SK-N-MC (cell line): Measurements from ENCODE around the gene RORC.
"Not testable (repeated sequence)": the region's sequence is repeated elsewhere in the genome, so short reads cannot be mapped to it uniquely, and the experiment has no call there.

Experiments used
- DNase-seq: peaks from one replicate; pipeline ENCODE4 v3.0.0-alpha.2; 2011; ENCODE audit warnings: low read depth, low spot score
- H3K27ac ChIP-seq: fragments of 200-600 bp; sonication (generic); 2 replicates; pipeline ENCODE4 v1.5.1; 2016; ENCODE audit warnings: mixed run types
- H3K36me3 ChIP-seq: fragments of 200-600 bp; sonication (generic); 2 replicates; pipeline ENCODE4 v1.6.1; 2017; ENCODE audit warnings: antibody characterized with exemption, low read length, mixed read lengths; ENCODE audit not compliant: insufficient read depth
- H3K4me3 ChIP-seq: fragments of 200-600 bp; sonication (generic); 2 replicates; pipeline ENCODE4 v1.5.1; 2016
- H3K9ac ChIP-seq: fragments of 200-600 bp; sonication (generic); 2 replicates; pipeline ENCODE4 v1.8.0; 2017; ENCODE audit warnings: mixed run types, mixed read lengths; ENCODE audit not compliant: insufficient read length
- H3K9me3 ChIP-seq: fragments of 200-600 bp; sonication (generic); 2 replicates; pipeline ENCODE4 v1.6.1; 2017; ENCODE audit warnings: low read depth, mild to moderate bottlenecking, antibody characterized with exemption, low read length, moderate library complexity, mixed read lengths
- EZH2 ChIP-seq: fragments of 200-600 bp; sonication (generic); IDR thresholded peaks from one replicate; pipeline ENCODE4 v1.6.1; 2017; ENCODE audit warnings: antibody characterized with exemption
- FOXP2 ChIP-seq: optimal IDR thresholded peaks from 2 replicates; pipeline ENCODE3; 2011; ENCODE audit warnings: mild to moderate bottlenecking, moderate library complexity; ENCODE audit not compliant: insufficient read depth; ENCODE audit errors: extremely low read length, control extremely low read depth
- POLR2AphosphoS5 ChIP-seq: IDR thresholded peaks from 2 replicates; pipeline ENCODE4 v1.6.1; 2012; ENCODE audit warnings: mild to moderate bottlenecking, low read depth, low read length, borderline replicate concordance

Gene RORC

GRCh38 chr1:151774256-151774922 lies 57.2 kb downstream of the RORC start:
- Histone ChIP-seq H3K9me3 (no peaks in the 10 kb centered on the region), H3K27ac (no peak overlapping the region), H3K9ac (no peak overlapping the region), H3K4me3 (no peak overlapping the region), H3K36me3 (no peaks in the 10 kb centered on the region)
- no peak for TF ChIP-seq FOXP2
- no peak for TF ChIP-seq EZH2
- no peak for TF ChIP-seq POLR2AphosphoS5
- DNase-seq = no peak

- TF ChIP-seq FOXP2 (no peak), EZH2 (no peak)
- no peaks in the 10 kb centered on the region for H3K36me3 ChIP-seq
- H3K9ac ChIP-seq = no peak overlapping the region
- DNase-seq = no peak
- no peak overlapping the region for H3K27ac ChIP-seq
- no peak overlapping the region for H3K4me3 ChIP-seq
- no peaks in the 10 kb centered on the region for H3K9me3 ChIP-seq
These were observed 57.9 kb downstream of the RORC start for GRCh38 chr1:151773702-151774101.

GRCh38 chr1:151769270-151769669 lies 62.3 kb downstream of the RORC start:
- not testable (repeated sequence) for H3K4me3 ChIP-seq, H3K27ac ChIP-seq, H3K9me3 ChIP-seq, H3K36me3 ChIP-seq, H3K9ac ChIP-seq, DNase-seq

DNA sequence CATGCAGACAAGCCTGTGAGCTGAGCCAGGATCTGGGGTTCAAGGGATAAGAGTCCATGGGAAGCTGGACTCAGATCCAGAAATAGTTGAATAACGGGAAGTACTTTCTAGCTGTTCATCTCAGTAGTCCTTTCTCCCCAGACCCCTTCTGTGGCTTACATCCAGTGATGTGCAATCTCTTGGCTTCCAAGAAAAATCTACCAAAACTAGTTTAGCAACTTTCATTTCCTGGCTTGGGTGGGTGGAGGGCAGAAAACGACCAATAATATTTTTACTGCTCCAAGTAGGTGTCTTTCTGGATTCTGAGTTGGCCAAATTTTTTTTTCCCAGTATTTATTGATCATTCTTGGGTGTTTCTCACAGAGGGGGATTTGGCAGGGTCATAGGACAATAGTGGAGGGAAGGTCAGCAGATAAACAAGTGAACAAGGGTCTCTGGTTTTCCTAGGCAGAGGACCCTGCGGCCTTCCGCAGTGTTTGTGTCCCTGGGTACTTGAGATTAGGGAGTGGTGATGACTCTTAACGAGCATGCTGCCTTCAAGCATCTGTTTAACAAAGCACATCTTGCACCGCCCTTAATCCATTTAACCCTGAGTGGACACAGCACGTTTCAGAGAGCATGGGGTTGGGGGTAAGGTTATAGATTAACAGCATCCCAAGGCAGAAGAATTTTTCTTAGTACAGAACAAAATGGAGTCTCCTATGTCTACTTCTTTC lies 63.1 kb downstream of the RORC start:
- not testable (repeated sequence) for DNase-seq, H3K4me3 ChIP-seq, H3K9ac ChIP-seq, H3K9me3 ChIP-seq, H3K36me3 ChIP-seq, H3K27ac ChIP-seq

- Histone ChIP-seq H3K9ac (peak overlapping the region; percentile 93), H3K4me3 (peak overlapping the region; percentile 93), H3K9me3 (no peaks in the 10 kb centered on the region), H3K27ac (0 out of 2 replicates have a peak overlapping the region, but pooled peaks have one; percentile 51), H3K36me3 (peaks cover 30% of the 10 kb centered on the region)
- TF ChIP-seq EZH2 (no peak), FOXP2 (no peak), POLR2AphosphoS5 (no peak)
- DNase-seq = no peak
These were observed 67.6 kb downstream of the RORC start for GRCh38 chr1:151763990-151764389.

- DNase-seq = no peak
- peak within 1 kb of the TSS; percentile 93 for H3K9ac ChIP-seq
- peak within 1 kb of the TSS; percentile 93 for H3K4me3 ChIP-seq
- peak within 1 kb of the TSS; percentile 51; the same call in 1 of the 2 replicates for H3K27ac ChIP-seq
- TF ChIP-seq EZH2 (no peak), FOXP2 (no peak), POLR2AphosphoS5 (peak; percentile 90)
- H3K36me3 ChIP-seq = peaks cover 34% of the 10 kb centered on the region
- H3K9me3 ChIP-seq = no peaks in the 10 kb centered on the region
These were observed 68.4 kb downstream of the RORC start, which contains the start of gene MRPL9 for GRCh38 chr1:151762941-151763921. MRPL9 (minus strand) TSS chr1:151763496; CDS start chr1:151763479, 17 bp downstream.

- DNase-seq = no peak
- Histone ChIP-seq H3K27ac (no peak overlapping the region), H3K4me3 (no peak overlapping the region), H3K36me3 (peaks cover 36% of the 10 kb centered on the region), H3K9me3 (no peaks in the 10 kb centered on the region), H3K9ac (no peak overlapping the region)
- no peak for TF ChIP-seq FOXP2
- no peak for TF ChIP-seq POLR2AphosphoS5
- no peak for TF ChIP-seq EZH2
These were observed 70.8 kb downstream of the RORC start for GRCh38 chr1:151760597-151761385.

DNA sequence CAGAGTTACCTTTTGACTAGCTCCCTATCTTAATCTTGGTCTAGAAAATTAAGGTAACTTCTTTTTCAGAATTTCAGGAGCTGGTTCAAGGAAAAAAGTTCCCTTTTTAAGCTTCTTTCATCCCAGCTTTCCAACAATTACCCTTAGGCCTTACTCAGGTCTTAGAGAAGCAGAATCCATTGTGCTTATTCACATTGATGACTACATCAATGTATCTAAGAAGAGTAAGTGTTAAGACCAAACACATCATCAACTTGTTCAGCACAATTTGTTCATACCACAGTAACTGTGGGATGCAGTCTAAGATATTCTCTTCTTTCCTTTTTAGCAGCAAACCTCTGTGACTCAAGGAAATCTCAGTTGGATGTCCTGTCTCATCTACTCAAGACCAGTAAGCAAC lies 72.4 kb downstream of the RORC start:
- DNase-seq = no peak
- no peak overlapping the region for H3K27ac ChIP-seq
- H3K9ac ChIP-seq = no peak overlapping the region
- H3K4me3 ChIP-seq = no peak overlapping the region
- H3K9me3 ChIP-seq = no peaks in the 10 kb centered on the region
- no peak for TF ChIP-seq POLR2AphosphoS5
- TF ChIP-seq FOXP2 = no peak
- TF ChIP-seq EZH2 = no peak
- peaks cover 36% of the 10 kb centered on the region for H3K36me3 ChIP-seq
